ENCODE results near the gene PRKCE. TPM values are rescaled to one million over a fixed set of nuclear protein-coding genes. Genes with fewer than 3 reads are reported as not detected.
"Not testable (repeated sequence)": the region's sequence is repeated elsewhere in the genome, so short reads cannot be mapped to it uniquely, and the experiment has no call there.

The PRKCE gene
- total and polyA plus RNA-seq, 3 donors from 2014 or later: 27.4 to 35.8 (median 33.1) TPM

DNA sequence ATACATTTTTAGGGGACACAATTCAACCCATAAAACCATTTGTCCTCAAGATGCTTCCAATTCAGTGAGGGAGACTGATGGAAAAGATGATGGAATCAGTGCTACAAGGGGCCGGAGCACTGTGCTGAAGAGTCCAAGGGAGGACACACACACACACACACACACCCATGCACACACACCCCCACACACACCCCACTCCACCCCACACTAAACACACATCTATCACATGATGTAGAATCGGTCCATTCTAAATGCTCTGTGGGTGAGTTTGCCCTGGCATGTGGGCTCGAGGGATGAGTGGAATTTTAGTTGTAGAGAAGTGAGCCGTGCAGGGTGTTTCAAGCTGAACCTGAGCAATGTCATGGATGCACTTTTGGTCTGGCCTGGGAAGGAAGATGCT is 41.1 kb downstream of the PRKCE start:
- WGBS, 2 donors: 89 to 93% methylated on average over 4 of the region's 4 CpGs

DNA sequence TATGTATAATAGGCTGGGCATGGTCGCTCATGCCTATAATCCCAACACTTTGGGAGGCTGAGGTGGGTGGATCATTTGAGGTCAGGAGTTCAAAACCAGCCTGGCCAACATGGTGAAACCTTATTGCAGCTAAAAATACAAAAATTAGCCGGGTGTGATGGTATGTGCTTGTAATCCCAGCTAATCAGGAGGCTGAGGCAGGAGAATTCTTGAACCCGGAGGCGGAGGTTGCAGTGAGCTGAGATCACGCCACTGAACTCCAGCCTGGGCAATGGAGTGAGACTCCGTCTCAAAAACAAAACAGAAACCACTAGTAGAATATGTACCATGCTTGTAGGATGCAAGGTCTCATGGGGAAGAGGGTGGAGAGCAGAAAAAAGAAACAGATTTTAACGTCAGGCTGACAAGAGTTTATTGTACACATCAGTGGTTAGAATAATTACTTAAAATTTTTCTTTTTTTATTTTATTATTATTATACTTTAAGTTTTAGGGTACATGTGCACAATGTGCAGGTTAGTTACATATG is 44.1 kb downstream of the PRKCE start:
- 80 to 84% methylated on average over 7 of the region's 7 CpGs for WGBS, 2 donors
- H3K4me3 ChIP-seq; H3K9me3 ChIP-seq; H3K27ac ChIP-seq; DNase-seq; H3K27me3 ChIP-seq; intact Hi-C loops (cut with DNase I; ENCODE audit: low total_unique reads); H3K36me3 ChIP-seq (ENCODE audit: low read depth, missing control alignments): not testable (repeated sequence)
- peaks cover 28% of the 10 kb centered on the region for H3K4me1 ChIP-seq

More for the DNA sequence above, 41.1 kb downstream of the PRKCE start:
- H3K27me3 ChIP-seq: no peaks in the 10 kb centered on the region
- DNase-seq: no peak
- no peak overlapping the region for H3K4me3 ChIP-seq
- H3K4me1 ChIP-seq: peaks cover 16% of the 10 kb centered on the region
- no peak overlapping the region for H3K27ac ChIP-seq
- no peak for TF ChIP-seq POLR2A (IDR thresholded peaks at IDR 0.05)
- TF ChIP-seq, protein P1, sequence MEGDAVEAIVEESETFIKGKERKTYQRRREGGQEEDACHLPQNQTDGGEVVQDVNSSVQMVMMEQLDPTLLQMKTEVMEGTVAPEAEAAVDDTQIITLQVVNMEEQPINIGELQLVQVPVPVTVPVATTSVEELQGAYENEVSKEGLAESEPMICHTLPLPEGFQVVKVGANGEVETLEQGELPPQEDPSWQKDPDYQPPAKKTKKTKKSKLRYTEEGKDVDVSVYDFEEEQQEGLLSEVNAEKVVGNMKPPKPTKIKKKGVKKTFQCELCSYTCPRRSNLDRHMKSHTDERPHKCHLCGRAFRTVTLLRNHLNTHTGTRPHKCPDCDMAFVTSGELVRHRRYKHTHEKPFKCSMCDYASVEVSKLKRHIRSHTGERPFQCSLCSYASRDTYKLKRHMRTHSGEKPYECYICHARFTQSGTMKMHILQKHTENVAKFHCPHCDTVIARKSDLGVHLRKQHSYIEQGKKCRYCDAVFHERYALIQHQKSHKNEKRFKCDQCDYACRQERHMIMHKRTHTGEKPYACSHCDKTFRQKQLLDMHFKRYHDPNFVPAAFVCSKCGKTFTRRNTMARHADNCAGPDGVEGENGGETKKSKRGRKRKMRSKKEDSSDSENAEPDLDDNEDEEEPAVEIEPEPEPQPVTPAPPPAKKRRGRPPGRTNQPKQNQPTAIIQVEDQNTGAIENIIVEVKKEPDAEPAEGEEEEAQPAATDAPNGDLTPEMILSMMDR (IDR thresholded peaks at IDR 0.05): no peak
- no peaks in the 10 kb centered on the region for H3K36me3 ChIP-seq (ENCODE audit: low read depth, missing control alignments)
- intact Hi-C loops (cut with DNase I; ENCODE audit: low total_unique reads): no loop called here
- no peaks in the 10 kb centered on the region for H3K9me3 ChIP-seq

DNA sequence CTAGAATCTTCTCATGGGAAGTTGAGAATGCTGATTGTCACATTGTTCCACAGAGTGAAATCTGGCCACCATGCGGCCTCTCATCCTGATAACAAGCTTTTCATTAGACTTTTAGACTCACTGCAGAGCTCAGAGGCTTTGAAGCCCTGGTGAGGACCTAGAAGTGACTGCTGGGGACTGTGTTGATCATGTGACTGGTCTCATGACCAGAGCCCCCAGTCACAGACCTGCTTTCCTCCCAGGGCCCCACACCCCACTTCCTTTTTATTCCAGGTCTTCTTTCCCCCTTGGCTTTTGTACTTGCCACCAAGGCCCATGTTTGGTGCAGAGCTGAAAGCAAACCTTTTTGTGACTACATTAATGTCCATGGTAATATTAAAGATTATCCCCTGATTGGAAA is 45.2 kb downstream of the PRKCE start:
- 65% methylated on average over 1 of the region's 1 CpG; no CpG with 5 or more reads in 1 of the 2 donors for WGBS, 2 donors
- Histone ChIP-seq H3K4me1 (peaks cover 17% of the 10 kb centered on the region), H3K27ac (no peak overlapping the region), H3K9me3 (no peaks in the 10 kb centered on the region), H3K4me3 (no peak overlapping the region), H3K27me3 (no peaks in the 10 kb centered on the region), H3K36me3 (ENCODE audit: low read depth, missing control alignments) (no peaks in the 10 kb centered on the region)
- intact Hi-C loops (cut with DNase I; ENCODE audit: low total_unique reads): no loop called here
- TF ChIP-seq, protein P1 (IDR thresholded peaks at IDR 0.05): no peak
- no peak for TF ChIP-seq POLR2A (IDR thresholded peaks at IDR 0.05)
- DNase-seq: no peak

GRCh38 chr2:45697190-45697589 is 45.7 kb downstream of the PRKCE start:
- H3K9me3 ChIP-seq: no peaks in the 10 kb centered on the region
- no peaks in the 10 kb centered on the region for H3K27me3 ChIP-seq
- no peak for DNase-seq
- WGBS, 2 donors: 80 to 84% methylated on average over 5 of the region's 5 CpGs
- TF ChIP-seq, protein P1 (IDR thresholded peaks at IDR 0.05): no peak
- no peak for TF ChIP-seq POLR2A (IDR thresholded peaks at IDR 0.05)
- H3K4me3 ChIP-seq: no peak overlapping the region
- intact Hi-C loops (cut with DNase I; ENCODE audit: low total_unique reads): no loop called here
- H3K4me1 ChIP-seq: peaks cover 16% of the 10 kb centered on the region
- H3K27ac ChIP-seq: no peak overlapping the region
- H3K36me3 ChIP-seq (ENCODE audit: low read depth, missing control alignments): no peaks in the 10 kb centered on the region

DNA sequence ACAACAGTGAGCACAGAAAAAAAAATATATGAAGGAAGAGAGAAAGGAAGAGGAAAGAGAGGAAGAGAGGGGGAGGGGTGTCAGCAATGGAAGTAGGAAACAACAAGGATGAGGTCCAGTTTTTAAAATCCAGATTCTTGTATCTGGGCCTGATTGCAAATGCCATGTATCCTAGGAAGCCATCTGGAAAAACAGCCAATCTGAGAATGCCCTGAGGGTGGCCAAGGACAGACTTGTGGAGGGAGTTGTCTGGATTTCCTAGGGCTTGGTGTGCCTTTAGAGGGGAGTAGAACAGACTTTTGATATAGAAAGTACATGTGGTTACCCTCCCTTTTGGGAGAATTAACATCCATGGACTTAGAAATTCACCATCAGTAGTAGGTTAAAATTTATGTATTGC is 47.1 kb downstream of the PRKCE start:
- H3K4me1 ChIP-seq: peaks cover 24% of the 10 kb centered on the region
- no peaks in the 10 kb centered on the region for H3K36me3 ChIP-seq (ENCODE audit: low read depth, missing control alignments)
- TF ChIP-seq, protein P1 (IDR thresholded peaks at IDR 0.05): no peak
- no peak for TF ChIP-seq POLR2A (IDR thresholded peaks at IDR 0.05)
- no peaks in the 10 kb centered on the region for H3K9me3 ChIP-seq
- H3K27ac ChIP-seq: no peak overlapping the region
- no peak for DNase-seq
- no peak overlapping the region for H3K4me3 ChIP-seq
- intact Hi-C loops (cut with DNase I; ENCODE audit: low total_unique reads): no loop called here
- no peaks in the 10 kb centered on the region for H3K27me3 ChIP-seq
